GM10248 (cell line): Measurements from ENCODE around the gene JMJD1C.

Experiments used
- CTCF ChIA-PET: fragments of 300-600 bp; sonication (Branson Sonifier 250); formaldehyde crosslinking; extraction: SDS; loops from one replicate; lab custom pipeline; 2021; ENCODE audit warnings: antibody characterized with exemption; lab: Yijun Ruan, JAX
- POLR2A ChIA-PET: fragments of 350-650 bp; sonication (Branson Sonifier 250); formaldehyde crosslinking; extraction: SDS; loops from one replicate; lab custom pipeline; 2020; ENCODE audit warnings: antibody characterized with exemption; lab: Yijun Ruan, JAX
- DNase-seq: peaks from one replicate; pipeline ENCODE4 v3.0.0; 2012; ENCODE audit errors: extremely low spot score
- CTCF ChIP-seq: IDR thresholded peaks from 2 replicates; pipeline ENCODE4 v1.5.1; 2012; ENCODE audit warnings: mild to moderate bottlenecking, low read depth; ENCODE audit errors: extremely low read depth, missing control alignments, control extremely low read depth

JMJD1C gene

GRCh38 chr10:63368365-63368764, 97.4 kb downstream of the JMJD1C start:
- ChIA-PET CTCF (interaction anchor here (1.3 to 2.0 kb wide), 2 partner anchors 9 to 17 kb away, joined by 3 to 4 read pairs; no protein-coding TSS in a partner anchor), POLR2A (no interaction called here)
- TF ChIP-seq CTCF, result no peak
- DNase-seq, result no peak

GRCh38 chr10:63366933-63367332, 98.8 kb downstream of the JMJD1C start:
- DNase-seq, result no peak
- ChIA-PET POLR2A (no interaction called here), CTCF (interaction anchor here (0.8 to 2.1 kb wide), 3 partner anchors 9 to 29 kb away, joined by 3 to 6 read pairs (median 5); no protein-coding TSS in a partner anchor)
- TF ChIP-seq CTCF, result no peak

- DNase-seq, result no peak
- ChIA-PET POLR2A (no interaction called here), CTCF (interaction anchor here (0.9 to 2.1 kb wide), 4 partner anchors 9 to 29 kb away, joined by 3 to 6 read pairs (median 5); no protein-coding TSS in a partner anchor)
- TF ChIP-seq CTCF, result no peak
Observed at GRCh38 chr10:63365976-63366765, 99.6 kb downstream of the JMJD1C start.

GRCh38 chr10:63364918-63365317, 100.9 kb downstream of the JMJD1C start:
- no peak for DNase-seq
- ChIA-PET POLR2A (no interaction called here), CTCF (interaction anchor here (1.6 to 2.3 kb wide), 2 partner anchors 10 to 11 kb away, joined by 4 to 5 read pairs; no protein-coding TSS in a partner anchor)
- no peak for TF ChIP-seq CTCF

- ChIA-PET CTCF (interaction anchor here (2.3 kb wide), 1 partner anchor 12 kb away, joined by 4 read pairs; no protein-coding TSS in a partner anchor), POLR2A (no interaction called here)
- no peak for DNase-seq
- no peak for TF ChIP-seq CTCF
Observed at GRCh38 chr10:63363951-63364350, 101.8 kb downstream of the JMJD1C start.

- CTCF ChIA-PET, result interaction anchor here (1.0 kb wide), 1 partner anchor 26 kb away, joined by 3 read pairs; no protein-coding TSS in a partner anchor
- TF ChIP-seq CTCF, result no peak
- DNase-seq, result no peak
- POLR2A ChIA-PET, result interaction anchor here (0.8 kb wide), 1 partner anchor 87 kb away, joined by 3 read pairs; no protein-coding TSS in a partner anchor
Observed at GRCh38 chr10:63355682-63356081, 110.1 kb downstream of the JMJD1C start.
